Activated effector memory CD4-positive, alpha-beta T cell treated with Interleukin-2 at 50 U/mL for 16 hours (primary cell): ENCODE measurements around the gene GNB1L.
"Not testable (repeated sequence)": the region's sequence is repeated elsewhere in the genome, so short reads cannot be mapped to it uniquely, and the experiment has no call there.

Source experiments
- DNase-seq: peaks from one replicate; pipeline ENCODE4 v3.0.0-alpha.2; 2020

GNB1L gene

DNA sequence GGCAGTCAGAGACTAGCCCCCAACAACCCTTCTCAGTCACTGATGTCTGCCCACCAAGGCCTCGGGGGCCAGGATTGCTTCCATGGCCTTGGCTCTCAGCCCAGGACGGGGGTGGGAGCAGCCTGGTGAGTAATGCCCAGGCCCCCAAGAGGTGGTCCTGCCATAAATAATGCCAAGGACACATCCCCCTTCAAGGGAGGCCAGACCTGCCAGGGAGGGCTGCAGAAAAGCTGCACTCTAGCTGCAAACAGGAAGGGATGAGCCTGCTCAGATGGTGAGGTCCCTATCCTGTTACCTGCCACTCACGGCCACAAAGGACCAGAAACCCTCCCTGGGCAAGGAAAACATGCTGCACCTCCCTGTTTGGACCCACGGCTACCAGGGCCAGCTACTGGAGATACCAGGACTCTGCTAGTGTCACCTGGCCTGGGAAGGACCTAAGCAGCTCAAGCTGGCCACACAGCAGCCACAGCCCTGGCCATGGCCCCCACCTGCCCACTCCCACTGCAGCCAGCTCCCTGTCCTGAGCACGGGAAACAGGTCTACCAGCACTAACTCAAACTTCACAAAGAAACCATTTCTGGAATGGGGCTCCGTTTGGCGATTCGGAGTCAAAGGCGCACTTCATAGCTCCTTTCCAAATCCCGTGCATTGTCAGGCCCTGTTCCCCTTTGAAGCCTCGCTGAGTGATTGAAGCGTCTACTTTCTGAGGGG, 12.1 kb downstream of the GNB1L start:
- DNase-seq: no peak

- no peak for DNase-seq
These were observed 12.9 kb downstream of the GNB1L start for GRCh38 chr22:19841641-19842392.

- no peak for DNase-seq
These were observed 13.6 kb downstream of the GNB1L start for GRCh38 chr22:19840955-19841640.

GRCh38 chr22:19840059-19840458, 14.6 kb downstream of the GNB1L start:
- no peak for DNase-seq

GRCh38 chr22:19837915-19838314, 16.8 kb downstream of the GNB1L start:
- DNase-seq: no peak

DNA sequence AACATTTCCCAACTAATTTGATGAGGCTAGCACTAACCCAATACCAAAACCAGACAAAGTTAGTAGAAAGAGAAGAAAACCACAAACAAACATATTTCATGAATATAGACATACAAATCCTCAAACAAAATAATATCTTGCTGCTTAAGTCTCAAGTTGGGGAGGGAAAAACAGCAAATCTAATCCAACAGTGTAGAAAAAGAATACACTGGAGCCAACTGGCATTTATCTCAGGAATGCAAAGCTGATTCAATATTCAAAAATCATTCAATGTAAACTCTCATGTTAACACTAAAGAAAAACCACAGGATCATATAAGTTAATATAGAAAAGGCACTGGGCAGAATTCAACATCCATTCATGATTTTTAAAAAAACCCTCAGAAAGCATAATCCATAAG, 18.2 kb downstream of the GNB1L start:
- no peak for DNase-seq

GRCh38 chr22:19834599-19834998, 20.1 kb downstream of the GNB1L start:
- DNase-seq: no peak

DNA sequence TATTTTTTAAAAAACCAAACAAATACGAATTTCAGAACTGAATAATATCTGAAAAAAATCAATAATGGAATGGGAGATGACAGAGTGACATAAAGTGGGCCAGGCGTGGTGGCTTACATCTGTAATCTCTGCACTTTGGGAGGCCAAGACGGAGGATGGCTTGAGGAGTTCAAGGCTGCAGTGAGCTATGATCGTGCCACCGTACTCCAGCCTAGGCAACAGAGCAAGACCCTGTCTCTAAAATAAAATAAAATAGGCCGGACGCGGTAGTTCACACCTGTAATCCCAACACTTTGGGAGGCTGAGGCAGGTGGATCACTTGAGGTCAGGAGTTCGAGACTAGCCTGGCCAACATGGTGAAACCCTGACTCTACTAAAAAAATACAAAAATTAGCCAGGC, 21.3 kb downstream of the GNB1L start:
- DNase-seq: not testable (repeated sequence)

- no peak for DNase-seq
These were observed 22.1 kb downstream of the GNB1L start for GRCh38 chr22:19832476-19833108.

DNA sequence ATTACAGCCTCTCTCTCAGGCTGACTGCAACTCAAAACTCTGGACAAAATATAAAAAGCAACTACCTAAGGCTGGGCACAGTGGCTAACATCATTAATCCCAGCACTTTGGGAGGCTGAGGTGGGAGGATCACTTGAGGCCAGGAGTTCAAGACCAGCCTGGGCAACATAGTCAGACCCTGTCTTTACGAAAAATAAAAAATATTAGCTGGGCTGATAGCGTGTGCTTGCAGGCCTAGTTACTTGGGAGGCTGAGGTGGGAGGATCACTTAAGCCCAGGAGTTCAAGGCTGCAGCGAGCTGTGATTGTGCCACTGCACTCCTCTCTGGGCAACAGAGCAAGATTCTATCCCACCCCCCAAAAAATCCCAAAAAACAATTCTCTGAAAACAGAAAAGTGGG, 22.7 kb downstream of the GNB1L start:
- DNase-seq: not testable (repeated sequence)

GRCh38 chr22:19831016-19831415, 23.7 kb downstream of the GNB1L start:
- DNase-seq: no peak

DNA sequence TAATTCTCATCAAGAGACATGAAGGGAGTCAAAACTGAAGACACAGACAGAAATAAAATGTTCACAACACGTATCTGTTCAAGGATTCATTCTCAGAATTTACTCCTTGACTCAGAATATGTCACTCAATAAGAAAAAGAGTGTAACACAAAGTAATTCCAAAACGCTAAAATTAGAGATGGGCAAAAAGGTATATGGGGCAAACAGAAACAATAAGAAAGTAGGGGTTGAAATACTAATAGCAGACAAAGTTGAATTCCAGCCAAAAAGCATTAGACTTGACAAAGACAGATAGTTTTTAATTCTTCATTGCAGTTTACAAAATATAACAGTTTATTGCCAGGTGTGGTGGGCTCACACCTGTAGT, 26.7 kb downstream of the GNB1L start:
- DNase-seq: no peak

DNA sequence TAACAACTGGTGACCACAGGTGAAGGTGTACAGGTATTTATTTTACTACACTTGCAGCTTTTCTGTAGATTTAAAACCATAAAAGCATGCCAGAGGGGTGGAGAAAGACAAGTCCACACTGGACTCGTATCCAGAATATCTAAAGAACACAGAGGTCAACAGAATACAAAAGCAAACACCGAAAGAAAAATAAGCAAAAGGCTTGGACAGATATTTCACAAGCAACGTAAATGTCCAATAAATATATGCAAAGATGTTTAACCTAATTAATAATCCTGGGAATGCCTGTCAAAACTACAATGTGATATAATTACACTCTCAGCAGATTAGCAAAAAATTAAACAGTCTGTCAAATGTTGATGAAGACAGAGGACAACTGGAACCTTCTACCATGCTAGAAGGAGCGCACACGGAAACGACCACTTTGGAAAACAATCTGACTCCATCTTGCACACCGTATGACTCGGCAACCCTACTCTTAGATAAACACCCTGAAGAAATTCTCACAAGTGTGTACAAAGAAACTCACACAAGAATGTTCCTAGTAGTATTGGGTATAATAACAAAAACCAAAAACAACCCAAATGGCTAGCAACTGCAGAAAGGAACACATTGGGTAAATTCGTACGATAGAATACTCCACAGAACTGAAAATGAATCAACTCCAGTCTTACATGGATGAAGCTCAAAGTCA, 27.2 kb downstream of the GNB1L start:
- no peak for DNase-seq

DNA sequence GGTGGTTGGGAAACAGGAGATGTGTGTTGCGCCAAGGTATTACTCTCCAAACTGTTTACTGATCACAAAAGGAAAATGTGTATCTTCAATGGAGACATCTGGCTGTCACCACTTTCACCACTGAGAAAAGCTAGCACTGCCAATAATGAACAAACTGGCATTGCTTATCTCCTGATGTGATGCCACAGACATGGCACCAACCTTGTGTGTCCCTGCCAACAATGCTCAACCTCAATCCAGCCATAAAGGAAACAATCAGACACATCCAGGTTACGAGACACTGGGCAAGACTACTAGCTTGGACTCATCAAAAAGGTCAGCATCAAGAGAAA, 28.1 kb downstream of the GNB1L start:
- no peak for DNase-seq

GRCh38 chr22:19825904-19826618, 28.6 kb downstream of the GNB1L start:
- DNase-seq: no peak

DNA sequence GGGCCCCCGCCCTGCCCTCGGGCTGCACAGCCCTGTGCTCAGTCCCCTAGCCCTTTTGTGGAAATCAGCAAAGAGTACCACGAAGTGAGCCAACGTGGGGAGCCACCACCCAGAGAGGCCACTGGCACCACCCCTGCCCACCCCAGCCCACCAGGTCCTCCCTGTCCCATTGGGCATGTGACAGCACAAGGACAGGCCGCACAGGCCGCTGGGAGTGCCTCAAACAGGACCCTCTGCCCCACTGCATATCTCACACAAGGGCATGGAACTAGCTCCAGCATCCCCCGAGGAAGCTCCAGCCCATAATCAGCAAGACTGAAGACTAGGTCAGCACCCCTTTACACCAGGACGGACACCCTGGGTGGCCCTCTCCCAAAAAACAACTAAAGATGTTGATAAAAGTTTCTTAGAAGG, 29.7 kb downstream of the GNB1L start:
- no peak for DNase-seq

- no peak for DNase-seq
These were observed 30.3 kb downstream of the GNB1L start for GRCh38 chr22:19824212-19824925.

- no peak for DNase-seq
These were observed 30.8 kb downstream of the GNB1L start for GRCh38 chr22:19823902-19824211.

GRCh38 chr22:19823191-19823901, 31.3 kb downstream of the GNB1L start:
- DNase-seq: no peak

DNA sequence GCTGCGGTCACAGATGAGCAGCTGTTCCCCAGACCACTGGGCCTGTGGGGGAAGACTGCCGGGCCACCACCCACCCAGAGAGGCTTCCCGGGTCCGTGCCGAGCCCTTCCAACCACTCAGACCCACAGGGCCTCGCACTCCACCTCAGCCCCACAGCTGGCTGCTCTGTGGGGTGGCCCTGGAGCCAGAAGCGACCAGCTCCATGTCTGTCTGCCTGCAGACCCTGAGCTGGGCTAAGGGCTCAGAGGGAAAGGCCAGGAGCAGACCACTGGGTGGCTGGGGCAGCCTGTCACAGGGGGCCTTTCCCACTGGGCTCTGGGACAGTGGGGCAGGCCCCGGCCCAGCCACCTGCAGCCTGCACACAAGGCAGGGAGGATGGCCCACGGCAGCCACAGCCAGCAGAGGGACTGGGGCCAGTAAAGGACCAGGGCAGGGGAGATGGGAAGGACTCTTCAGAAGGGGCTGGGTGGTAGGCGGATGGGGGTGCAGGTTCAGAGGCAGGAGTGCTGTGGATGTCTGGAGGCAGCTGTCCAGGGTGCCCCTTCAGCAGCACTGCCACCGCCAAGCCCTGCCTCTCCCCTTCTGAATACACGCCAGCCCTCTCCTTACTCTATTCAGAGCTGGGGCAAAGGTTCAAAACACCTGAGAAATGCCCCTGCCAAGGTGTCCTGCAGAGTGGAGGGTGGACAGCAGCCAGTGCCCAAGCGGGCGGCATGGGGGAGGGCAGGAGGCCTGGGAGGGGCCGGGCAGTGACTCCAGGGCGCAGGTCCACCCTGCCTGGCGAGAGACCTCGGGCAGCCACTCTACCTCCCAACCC, 32.2 kb downstream of the GNB1L start:
- no peak for DNase-seq
